GM23248 (cell line): Measurements from ENCODE around the gene EFCAB6.

Experiments
- EZH2 ChIP-seq: fragments of 200-600 bp; sonication (generic); IDR thresholded peaks from 2 replicates; pipeline ENCODE4 v1.6.1; 2018; ENCODE audit warnings: antibody characterized with exemption, mild to moderate bottlenecking; ENCODE audit not compliant: insufficient read depth, poor library complexity, severe bottlenecking
- EZH2phosphoT487 ChIP-seq: fragments of 200-600 bp; sonication (generic); IDR thresholded peaks from 2 replicates; pipeline ENCODE4 v1.6.1; 2018; ENCODE audit warnings: antibody characterized with exemption, moderate library complexity, mild to moderate bottlenecking, low read depth; ENCODE audit not compliant: insufficient read depth

DNA sequence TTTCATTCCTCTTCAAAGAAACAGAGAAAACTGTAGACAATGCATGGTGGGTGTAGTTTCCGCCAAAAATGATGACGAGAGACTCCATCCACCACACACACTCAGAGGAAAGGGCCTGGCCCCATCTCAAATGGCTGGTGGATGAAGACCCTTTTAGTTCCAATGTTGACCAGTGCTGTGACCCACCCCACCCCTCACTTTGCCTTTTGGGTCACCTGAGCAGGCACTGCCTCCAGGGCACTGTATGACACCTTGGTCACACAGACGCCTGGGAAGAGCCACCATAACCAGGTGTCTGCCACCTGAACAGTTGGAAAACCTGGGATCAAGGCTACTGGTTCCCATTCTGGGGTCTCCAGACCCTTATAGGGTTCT, 279.0 kb downstream of the EFCAB6 start:
- no peak for TF ChIP-seq EZH2
- no peak for TF ChIP-seq EZH2phosphoT487
